DMS53 treated with DMSO at 0.1 percent for 48 hours (cell line): Measurements from ENCODE around the gene ZKSCAN3.
"Not testable (repeated sequence)": the region's sequence is repeated elsewhere in the genome, so short reads cannot be mapped to it uniquely, and the experiment has no call there.

Experiments
- DNase-seq: peaks from one replicate; lab custom pipeline; 2025; ENCODE audit not compliant: unreplicated experiment; lab: John Stamatoyannopoulos, UW

The ZKSCAN3 gene

GRCh38 chr6:28349892-28350737, at the start of gene ZKSCAN3:
Gene ZKSCAN3 (plus strand): TSS chr6:28349947. CDS start chr6:28359587, 9,640 bp downstream.
- peak; percentile 88 for DNase-seq

GRCh38 chr6:28303570-28303969, 46.2 kb upstream of the ZKSCAN3 start:
- no peak for DNase-seq

DNA sequence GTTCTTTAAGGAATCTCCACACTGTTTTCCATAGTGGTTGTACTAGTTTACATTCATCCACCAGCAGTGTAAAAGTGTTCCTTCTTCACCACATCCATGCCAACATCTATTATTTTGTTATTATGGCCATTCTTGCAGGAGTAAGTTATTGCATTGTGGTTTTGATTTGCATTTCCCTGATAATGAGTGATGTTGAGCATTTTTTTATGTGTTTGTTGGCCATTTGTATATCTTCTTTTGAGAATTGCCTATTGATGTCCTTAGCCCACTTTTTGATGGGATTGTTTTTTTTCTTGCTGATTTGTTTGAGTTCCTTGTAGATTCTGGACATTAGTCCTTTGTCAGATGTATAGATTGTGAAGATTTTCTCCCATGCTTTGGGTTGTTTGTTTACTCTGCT, 43.4 kb upstream of the ZKSCAN3 start:
- DNase-seq, result not testable (repeated sequence)

DNA sequence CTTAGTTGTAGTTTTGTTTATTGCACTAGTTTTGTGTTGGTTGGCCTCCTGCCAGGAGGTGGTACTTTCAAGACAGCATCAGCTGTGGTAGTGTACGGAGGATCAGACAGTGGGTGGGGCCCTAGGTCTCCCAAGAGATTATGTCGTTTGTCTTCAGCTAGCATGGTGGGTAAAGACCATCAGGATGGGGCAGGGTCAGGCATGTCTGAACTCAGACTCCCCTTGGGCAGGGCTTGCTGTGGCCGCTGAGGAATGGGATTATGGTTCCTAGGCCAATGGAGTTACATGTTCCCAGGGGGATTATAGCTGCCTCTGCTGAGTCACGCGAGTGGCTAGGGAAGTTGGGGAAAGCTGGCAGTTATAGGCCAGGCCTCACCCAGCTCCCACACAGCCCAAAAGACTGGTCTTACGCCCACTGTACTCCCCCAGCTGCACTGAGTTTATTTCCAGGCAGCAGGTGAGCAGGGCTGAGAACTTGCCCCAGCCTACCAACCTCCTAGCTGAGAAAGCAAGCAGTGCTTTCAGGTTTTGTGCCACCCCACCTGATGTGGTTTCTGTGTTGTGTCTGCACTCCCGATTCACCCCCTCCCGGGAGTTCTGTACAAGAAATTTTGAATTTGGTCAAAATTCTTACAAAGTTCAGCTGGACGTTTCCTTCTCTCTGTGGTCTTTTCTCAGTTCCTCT, 38.5 kb upstream of the ZKSCAN3 start:
- no peak for DNase-seq

DNA sequence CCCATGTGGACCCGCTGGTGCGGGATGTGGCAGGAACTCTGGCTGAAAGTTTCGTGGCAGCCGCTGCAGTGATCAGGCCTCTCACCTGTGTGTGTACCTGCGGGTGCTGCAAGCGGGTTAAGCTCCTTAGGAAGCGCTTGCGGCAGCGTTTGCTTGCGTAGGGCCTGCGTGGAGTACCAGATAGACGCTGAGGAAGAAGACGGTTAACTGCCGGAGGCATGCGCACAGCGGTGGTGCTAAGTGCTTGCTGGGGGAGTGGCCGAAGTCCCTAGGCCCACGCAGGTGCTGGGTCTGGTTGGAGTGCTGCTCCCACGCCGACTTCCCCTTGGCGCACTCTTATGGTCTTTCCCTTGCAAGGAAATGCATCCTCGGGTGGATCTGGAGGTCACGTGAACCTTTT, 36.8 kb upstream of the ZKSCAN3 start:
- no peak for DNase-seq

GRCh38 chr6:28315628-28316027, 34.1 kb upstream of the ZKSCAN3 start:
- no peak for DNase-seq

DNA sequence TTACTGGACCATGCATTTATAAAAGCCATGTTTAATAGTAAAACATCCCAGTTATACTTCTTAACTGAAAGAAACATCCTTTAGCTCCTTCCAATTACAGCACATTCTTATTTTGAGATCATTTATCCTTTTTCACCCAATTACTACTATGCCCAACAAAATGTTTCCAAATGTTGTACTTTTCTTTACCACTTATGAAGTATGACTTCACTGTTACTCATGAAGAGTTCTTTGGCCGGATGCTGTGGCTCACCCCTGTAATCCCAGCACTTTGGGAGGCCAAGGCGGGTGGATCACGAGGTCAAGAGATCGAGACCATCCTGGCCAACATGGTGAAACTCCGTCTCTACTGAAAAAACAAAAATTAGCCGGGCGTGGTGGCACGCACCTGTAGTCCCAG, 31.9 kb upstream of the ZKSCAN3 start:
- DNase-seq, result not testable (repeated sequence)

GRCh38 chr6:28322661-28323060, 27.1 kb upstream of the ZKSCAN3 start:
- peak; percentile 61 for DNase-seq

- peak; percentile 73 for DNase-seq
Observed at GRCh38 chr6:28323813-28324424, 25.8 kb upstream of the ZKSCAN3 start.

- DNase-seq, result no peak
Observed at GRCh38 chr6:28326371-28326948, 23.3 kb upstream of the ZKSCAN3 start.

GRCh38 chr6:28330041-28330440, 19.7 kb upstream of the ZKSCAN3 start:
- DNase-seq, result no peak

DNA sequence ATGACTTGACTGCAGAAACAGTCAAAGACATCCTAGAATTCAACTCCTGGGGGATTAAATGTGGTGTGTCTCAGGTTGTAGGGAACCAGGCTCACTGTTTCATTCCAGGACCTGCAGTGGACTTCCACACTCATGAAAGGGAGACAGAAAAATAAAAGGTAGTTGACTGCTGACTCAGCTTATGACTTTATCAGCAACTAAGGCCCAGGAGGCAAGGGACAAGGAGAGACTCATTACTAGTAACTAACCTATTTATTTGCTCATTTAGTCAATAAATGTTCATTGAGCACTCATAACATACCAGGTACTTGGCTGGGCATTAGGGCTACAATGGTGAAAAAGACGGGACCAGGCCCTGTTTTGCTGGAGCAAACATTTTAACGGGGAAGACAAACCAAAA, 16.7 kb upstream of the ZKSCAN3 start:
- no peak for DNase-seq

DNA sequence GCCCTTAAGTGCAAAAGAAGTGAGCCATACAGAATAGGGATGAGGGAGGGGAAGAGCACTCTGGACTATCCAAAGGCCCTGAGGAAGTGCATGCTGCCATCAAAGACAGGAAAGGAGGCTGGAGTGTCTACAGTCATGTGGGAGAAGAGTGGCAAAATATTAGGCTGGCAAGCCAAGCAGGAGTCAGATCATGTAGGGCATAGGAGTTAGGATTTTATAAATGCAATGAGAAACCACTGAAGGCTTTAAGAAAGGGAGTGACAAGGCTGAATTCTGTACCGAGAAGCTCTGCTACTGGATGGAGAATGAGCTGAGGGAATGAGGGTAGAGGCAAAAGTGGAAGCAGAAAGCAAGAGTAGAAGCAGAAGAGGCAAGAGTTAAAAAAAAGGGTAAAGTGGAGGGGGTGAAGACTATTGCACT, 16.1 kb upstream of the ZKSCAN3 start:
- no peak for DNase-seq

DNA sequence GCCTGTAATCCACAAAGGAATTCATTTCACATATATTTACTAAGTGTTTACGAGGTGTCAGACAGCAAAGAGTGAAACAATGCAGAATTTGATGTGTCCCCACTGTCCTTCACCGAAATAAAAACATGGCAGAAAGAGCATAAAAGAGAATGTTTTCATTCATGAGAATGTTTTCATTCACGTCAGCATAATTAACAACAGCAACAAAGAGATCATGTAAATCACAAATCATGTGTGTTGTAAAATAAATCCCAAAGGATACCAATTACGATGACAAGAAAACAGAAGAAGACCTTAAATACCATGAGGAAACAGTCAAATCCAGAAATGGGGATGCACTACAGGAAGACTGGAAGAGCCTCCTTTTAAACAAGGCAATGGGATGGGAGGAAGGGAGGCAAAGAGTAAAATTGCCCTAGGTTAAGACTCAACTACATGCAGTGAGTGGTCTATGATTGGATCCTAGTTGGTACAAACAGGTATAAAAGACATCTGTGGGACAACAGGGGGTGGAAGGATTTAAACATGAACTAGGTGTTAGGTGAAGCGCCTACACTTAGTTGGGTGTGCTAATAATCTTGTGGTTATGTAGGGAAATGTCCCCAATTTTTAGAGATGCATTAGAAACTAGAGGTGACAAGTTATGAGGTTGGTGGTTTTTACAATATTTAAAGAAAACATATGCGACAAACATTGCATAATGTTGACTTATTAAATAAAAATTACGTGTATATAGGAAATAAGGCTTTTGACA, 15.3 kb upstream of the ZKSCAN3 start:
- no peak for DNase-seq

- no peak for DNase-seq
Observed at GRCh38 chr6:28335040-28335563, 14.6 kb upstream of the ZKSCAN3 start.

DNA sequence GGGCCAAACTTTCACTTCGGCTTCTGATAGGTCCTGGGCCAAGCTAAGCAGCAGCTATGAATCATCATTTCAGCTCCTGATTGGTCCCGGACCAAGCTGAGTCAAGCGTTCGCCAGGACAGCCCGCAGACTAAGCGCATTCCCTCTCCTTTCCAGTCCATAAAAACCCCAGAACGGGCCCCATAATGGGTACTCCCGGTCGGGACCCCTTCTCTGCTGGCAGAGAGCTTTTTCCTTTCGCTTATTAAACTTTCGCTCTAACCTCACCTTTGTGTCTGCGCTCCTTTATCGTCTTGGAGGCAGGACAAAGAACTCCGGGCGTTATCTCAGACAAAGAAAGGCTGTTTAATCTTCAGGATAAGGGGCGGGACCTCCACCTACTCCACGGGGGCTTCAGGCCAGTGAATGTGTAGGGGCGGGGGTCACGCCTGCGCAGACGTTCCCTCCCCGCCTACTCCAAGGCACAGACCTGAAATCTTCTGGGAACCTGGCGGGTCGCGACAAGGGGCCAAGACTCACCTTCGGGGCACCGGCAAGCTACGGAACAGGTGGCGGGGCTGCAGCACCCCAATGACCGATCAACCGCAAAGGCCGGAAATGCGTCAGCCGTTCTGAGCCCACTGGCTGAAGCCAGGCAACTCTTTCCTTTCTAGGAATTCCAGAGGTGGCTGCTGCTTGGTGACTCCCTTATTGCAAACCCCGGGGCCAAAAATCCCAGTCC, 14.0 kb upstream of the ZKSCAN3 start, which contains the start of gene ZSCAN31:
Gene ZSCAN31, minus strand, starts transcription at position 585 of the 720 bp plus-strand sequence. CDS start 6,465 bp downstream, outside the sequence.
- peak; percentile 89 for DNase-seq

GRCh38 chr6:28336284-28337120, 13.2 kb upstream of the ZKSCAN3 start:
- DNase-seq, result peak; percentile 61

DNA sequence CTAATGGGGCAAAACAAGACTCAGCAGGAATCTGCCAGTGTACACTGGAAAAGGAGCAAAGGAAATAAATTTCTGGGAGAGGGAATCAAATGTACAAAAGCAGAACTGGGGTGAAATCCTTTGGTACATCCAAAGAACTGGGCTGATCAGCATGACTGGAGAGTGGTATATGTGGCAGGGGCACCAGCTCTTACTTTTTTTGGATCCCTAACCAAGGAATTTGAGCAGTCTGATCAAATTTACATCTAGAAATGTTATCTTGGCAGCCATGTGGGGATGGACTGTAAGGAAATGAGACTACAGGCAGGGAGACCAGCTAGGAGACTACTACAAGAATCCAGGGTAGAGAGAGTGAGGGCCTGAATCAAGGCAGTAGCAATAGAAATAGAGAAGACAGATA, 12.6 kb upstream of the ZKSCAN3 start:
- DNase-seq, result no peak
